ENCODE measurements around the gene WWOX. TPM values are rescaled to one million over a fixed set of nuclear protein-coding genes. Genes with fewer than 3 reads are reported as not detected.

The WWOX gene
- total RNA-seq, 4 donors from 2014 or later: 135 to 209 (median 159) TPM

DNA sequence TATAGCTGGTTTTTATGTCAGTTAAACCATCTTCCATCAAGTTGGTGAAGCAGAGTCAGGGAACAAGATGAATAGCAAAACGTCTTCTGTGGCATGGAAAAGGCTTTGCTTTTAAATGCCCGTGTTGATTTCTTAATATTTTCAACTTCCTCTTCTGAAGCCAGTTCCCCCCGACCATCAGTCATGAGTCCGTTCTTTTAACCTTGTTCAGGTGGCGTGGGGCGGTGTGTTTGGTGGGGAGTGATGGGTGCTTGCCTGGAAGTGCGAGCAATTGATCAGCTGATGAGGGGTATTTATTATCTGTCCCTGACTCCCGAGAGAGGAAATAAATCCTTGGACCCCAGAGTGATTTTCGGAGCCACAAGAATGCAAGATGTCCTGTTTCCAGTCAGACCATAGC, 147.1 kb downstream of the WWOX start:
- Histone ChIP-seq H3K27me3 (no peaks in the 10 kb centered on the region), H3K4me3 (replicated peaks in 1 of 3) (no peak overlapping the region), H3K27ac (no peak overlapping the region), H3K36me3 (no peaks in the 10 kb centered on the region), H3K4me1 (peaks cover 12 to 25% of the 10 kb centered on the region in 2 donors), H3K9me3 (no peaks in the 10 kb centered on the region)
- intact Hi-C loops (cut with DNase I): no loop called here
- WGBS, 2 donors: 89 to 94% methylated on average over 9 of the region's 9 CpGs
- TF ChIP-seq POLR2A (IDR thresholded peaks at IDR 0.05) (no peak), CTCF (IDR thresholded peaks at IDR 0.05) (no peak)
- no peak for DNase-seq

DNA sequence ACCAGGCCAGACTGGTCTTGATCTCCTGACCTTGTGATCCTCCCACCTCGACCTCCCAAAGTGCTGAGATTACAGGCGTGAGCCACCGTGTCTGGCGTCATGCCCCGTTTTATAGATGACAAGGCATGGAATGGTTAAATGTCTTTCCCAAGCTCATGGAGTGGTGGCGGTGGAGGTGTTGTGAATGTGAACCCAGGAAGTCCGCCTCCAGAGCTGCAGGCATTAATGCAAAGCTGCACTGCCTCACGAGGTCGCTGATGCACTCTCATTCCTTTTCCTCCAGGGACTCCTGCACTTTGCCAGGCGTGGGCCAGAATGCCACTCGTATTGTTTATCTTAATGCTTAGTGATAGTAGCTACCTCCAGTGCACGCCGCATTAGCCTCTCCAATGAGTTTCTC, 149.6 kb downstream of the WWOX start:
- intact Hi-C loops (cut with DNase I): no loop called here
- Histone ChIP-seq H3K27ac (no peak overlapping the region), H3K9me3 (no peaks in the 10 kb centered on the region), H3K4me3 (replicated peaks in 1 of 3) (no peak overlapping the region), H3K27me3 (no peaks in the 10 kb centered on the region), H3K36me3 (no peaks in the 10 kb centered on the region), H3K4me1 (peaks cover 0 to 12% of the 10 kb centered on the region in 2 donors)
- DNase-seq: peak; percentile 82 to 88
- TF ChIP-seq POLR2A (IDR thresholded peaks at IDR 0.05): no peak
- peak in 4 of 6 experiments; percentile 34 to 73 (median 60) for TF ChIP-seq CTCF (IDR thresholded peaks at IDR 0.05)
- 40 to 41% methylated on average over 13 of the region's 13 CpGs for WGBS, 2 donors

DNA sequence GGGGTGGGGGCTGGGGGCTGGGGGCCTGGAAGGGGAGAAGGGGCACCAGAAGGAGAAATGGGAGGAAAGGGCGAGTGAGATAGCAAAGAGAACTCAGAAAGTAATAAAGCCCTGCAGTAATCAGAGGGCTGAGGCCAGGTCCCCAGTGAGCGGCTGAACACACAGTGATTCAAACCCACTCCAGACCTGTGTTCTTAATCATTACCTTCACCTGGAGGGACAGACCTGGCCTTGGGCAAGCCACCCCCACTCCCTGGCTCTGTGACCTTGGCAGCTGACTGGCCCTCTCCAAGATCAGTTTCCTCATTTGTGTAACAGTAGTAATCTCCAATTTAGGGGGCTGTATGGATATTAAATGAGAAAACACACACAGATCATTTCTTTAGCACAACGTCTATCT, 150.4 kb downstream of the WWOX start:
- Histone ChIP-seq H3K4me1 (peaks cover 0 to 12% of the 10 kb centered on the region in 2 donors), H3K36me3 (no peaks in the 10 kb centered on the region), H3K4me3 (replicated peaks in 1 of 3) (no peak overlapping the region), H3K27ac (no peak overlapping the region), H3K9me3 (no peaks in the 10 kb centered on the region), H3K27me3 (no peaks in the 10 kb centered on the region)
- no peak for TF ChIP-seq POLR2A (IDR thresholded peaks at IDR 0.05)
- no peak for TF ChIP-seq CTCF (IDR thresholded peaks at IDR 0.05)
- intact Hi-C loops (cut with DNase I): no loop called here
- no peak for DNase-seq
- 86 to 99% methylated on average over 3 of the region's 3 CpGs for WGBS, 2 donors

DNA sequence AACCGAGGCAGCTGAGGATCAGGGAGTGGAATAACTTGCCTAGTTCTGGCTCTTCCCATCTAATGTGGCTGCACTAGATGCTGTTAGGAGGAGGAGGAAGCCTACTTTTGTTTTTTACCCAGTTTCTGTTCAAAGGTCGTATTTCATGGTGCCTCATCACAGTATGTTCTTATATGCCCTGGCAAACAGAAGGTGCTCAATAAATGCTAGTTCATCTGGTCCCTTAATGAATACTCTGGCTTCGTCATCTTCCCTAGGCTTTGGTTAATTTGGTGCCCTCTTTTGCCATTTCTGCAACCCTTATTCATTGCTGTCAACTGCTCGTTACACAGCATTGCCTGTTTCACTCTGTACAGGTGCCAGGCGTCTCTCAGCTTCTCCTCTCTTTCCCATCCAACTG, 151.7 kb downstream of the WWOX start:
- intact Hi-C loops (cut with DNase I): no loop called here
- no peaks in the 10 kb centered on the region for H3K27me3 ChIP-seq
- WGBS, 2 donors: 94 to 95% methylated on average over 5 of the region's 5 CpGs

DNA sequence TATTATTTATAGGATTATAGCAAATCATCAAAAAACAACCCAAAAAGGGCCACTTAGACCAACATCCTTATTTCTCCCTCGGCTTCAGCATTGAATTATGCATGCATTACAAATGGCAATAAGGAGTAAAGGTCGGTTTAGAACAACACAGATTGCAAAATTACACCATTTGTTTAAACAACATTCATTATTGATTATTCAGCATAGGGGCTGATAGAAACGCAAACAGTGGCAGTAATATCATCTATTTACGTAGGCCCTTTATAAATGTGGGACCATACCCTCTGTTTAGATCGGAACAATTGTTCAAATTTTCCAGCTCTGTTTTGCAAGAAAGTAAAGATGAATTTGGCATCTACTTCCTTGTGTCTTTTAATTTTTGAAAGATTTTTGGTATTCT, 153.3 kb downstream of the WWOX start:
- DNase-seq: no peak
- intact Hi-C loops (cut with DNase I): no loop called here
- no peaks in the 10 kb centered on the region for H3K36me3 ChIP-seq
- no peaks in the 10 kb centered on the region for H3K9me3 ChIP-seq
- WGBS, 2 donors: 95 to 97% methylated on average over 5 of the region's 5 CpGs
- H3K27me3 ChIP-seq: no peaks in the 10 kb centered on the region
- H3K4me1 ChIP-seq: peaks cover 0 to 12% of the 10 kb centered on the region in 2 donors
- H3K4me3 ChIP-seq (replicated peaks in 1 of 3): no peak overlapping the region
- TF ChIP-seq POLR2A (IDR thresholded peaks at IDR 0.05): no peak
- TF ChIP-seq CTCF (IDR thresholded peaks at IDR 0.05): no peak
- no peak overlapping the region for H3K27ac ChIP-seq

More for the DNA sequence above, 151.7 kb downstream of the WWOX start:
- DNase-seq: no peak
- Histone ChIP-seq H3K4me1 (peaks cover 0 to 12% of the 10 kb centered on the region in 2 donors), H3K27ac (no peak overlapping the region), H3K4me3 (replicated peaks in 1 of 3) (no peak overlapping the region), H3K36me3 (no peaks in the 10 kb centered on the region), H3K9me3 (no peaks in the 10 kb centered on the region)
- TF ChIP-seq CTCF (IDR thresholded peaks at IDR 0.05): no peak
- TF ChIP-seq POLR2A (IDR thresholded peaks at IDR 0.05): no peak

All from thyroid gland (tissue), 4 donors.